Activated T-cell treated with anti-CD3 and anti-CD28 coated beads, Interleukin-2, amount 50 U/mL, for 48 hours (primary cell): ENCODE measurements around the gene PRADC1.
"Not testable (repeated sequence)": the region's sequence is repeated elsewhere in the genome, so short reads cannot be mapped to it uniquely, and the experiment has no call there.

Experiments used
- DNase-seq, 2 experiments: peaks; one replicate each; pipeline ENCODE4 v3.0.0-alpha.2; 2020

PRADC1 gene

DNA sequence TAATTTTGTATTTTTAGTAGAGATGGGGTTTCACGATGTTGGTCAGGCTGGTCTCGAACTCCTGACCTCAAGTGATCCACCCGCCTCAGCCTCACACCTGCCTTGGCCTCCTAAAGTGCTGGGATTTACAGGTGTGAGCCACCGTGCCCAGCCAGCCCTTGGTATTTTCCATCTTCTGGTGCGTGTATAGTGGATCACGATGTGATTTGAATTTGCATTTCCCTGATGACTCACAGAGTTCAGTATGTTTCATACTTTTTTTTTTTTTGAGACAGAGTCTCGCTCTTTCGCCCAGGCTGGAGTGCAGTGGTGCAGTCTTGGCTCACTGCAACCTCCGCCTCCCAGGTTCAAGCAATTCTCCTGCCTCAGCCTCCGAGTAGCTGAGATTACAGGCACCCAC lies 32.8 kb downstream of the PRADC1 start:
- DNase-seq: not testable (repeated sequence)

DNA sequence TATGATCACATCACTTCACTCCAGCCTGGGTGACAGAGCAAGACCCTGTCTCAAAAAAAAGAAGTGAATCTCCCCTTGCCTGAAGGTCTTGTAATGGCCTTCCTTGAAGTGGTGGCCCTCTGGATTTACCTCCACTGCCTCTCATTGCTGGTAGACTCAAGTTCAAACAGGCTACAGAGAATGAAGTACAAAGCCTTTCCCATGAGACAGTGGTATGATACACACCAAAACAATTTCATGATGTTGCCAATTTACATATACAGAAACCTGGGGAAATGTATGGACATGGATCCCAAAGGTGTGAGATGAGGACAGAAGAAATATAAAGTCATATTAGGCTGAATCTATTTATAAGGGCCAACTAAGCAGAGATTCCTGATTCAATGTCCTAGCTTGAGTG lies 35.5 kb downstream of the PRADC1 start:
- DNase-seq: no peak

DNA sequence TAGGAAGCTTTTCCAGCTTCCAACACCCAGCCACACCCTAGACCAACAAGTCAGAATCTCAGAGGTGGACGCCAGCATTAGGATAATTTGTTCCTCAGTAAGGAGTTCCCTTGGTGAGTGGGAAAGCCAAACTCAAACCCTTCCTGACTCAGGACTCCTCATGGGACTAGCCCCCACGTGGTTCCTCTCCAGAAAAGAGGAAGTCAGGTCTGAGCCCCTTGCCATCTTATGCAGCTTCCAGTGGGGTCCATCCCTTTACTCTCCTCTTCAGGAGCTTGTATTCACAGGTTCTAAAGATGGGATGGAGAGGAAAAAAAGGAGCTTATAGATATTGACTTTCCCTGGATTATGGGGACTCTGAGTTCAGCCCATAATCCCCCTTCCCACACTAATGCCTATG lies 45.5 kb downstream of the PRADC1 start:
- DNase-seq: no peak

DNA sequence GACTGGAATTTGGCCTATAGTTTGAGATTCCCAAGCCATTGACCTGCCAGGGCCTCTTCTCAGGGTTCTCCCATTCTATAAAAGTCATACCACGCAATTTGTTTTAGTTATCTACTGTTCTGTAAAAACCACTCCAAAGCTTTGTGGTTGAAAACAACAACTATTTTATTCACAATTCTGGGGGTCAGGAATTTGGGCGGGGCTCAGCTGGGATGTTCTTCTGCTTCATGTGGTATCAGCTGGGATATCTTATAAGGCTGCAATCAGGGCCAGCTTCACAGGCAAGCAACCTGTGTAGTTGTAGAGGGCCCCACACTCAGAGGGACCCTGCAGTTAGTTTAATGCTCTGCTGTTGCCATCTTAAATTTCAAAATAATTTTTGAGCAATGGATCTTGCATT lies 47.1 kb downstream of the PRADC1 start:
- DNase-seq: no peak
